ENCODE measurements around the gene PA2G4.

DNA sequence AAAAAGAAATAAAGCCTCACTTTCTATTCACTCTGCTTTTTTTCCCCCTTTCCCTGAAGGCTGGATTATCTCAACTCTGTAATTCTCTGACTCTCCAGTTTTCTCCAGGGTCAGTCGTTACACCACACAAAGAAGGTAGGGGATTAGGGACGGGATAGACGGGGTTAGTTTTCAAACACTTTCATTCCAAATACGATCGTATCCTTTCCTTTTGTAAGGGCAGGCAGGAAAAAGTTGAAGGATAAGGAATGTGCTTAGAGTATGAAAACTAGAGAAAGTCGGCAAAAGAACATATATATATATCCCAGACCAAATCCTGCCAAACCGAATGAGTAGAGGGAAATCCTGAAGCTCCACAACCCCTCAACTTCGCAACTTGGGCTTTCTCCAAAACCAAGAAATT, 23.1 kb downstream of the PA2G4 start:
- TF ChIP-seq GATA2 (IDR thresholded peaks at IDR 0.05; ENCODE audit: low read depth, low read length) (no peak), GATA3 (IDR thresholded peaks at IDR 0.05; ENCODE audit: low read depth, low read length) (no peak)

Measured in SH-SY5Y (cell line).